ENCODE results near the gene HIVEP1. TPM values are rescaled to one million over a fixed set of nuclear protein-coding genes. Genes with fewer than 3 reads are reported as not detected.
A peak's percentile ranks its signal among the peaks of the same experiment; 100 is the strongest.
"Not testable (repeated sequence)": the region's sequence is repeated elsewhere in the genome, so short reads cannot be mapped to it uniquely, and the experiment has no call there.

The HIVEP1 gene
- polyA plus RNA-seq, 1 donor = 21.2 TPM

- no peak for DNase-seq
These were observed 113.3 kb downstream of the HIVEP1 start for GRCh38 chr6:12125396-12125795.

- no peak for DNase-seq
These were observed 113.9 kb downstream of the HIVEP1 start for GRCh38 chr6:12126051-12126450.

- DNase-seq = no peak
These were observed 117.4 kb downstream of the HIVEP1 start for GRCh38 chr6:12129523-12129922.

- DNase-seq = no peak
These were observed 120.5 kb downstream of the HIVEP1 start for GRCh38 chr6:12132351-12133222.

- no peak for DNase-seq
These were observed 122.5 kb downstream of the HIVEP1 start for GRCh38 chr6:12134581-12134980.

GRCh38 chr6:12134991-12135390, 122.9 kb downstream of the HIVEP1 start:
- DNase-seq = no peak

GRCh38 chr6:12136905-12137304, 124.8 kb downstream of the HIVEP1 start:
- no peak for DNase-seq

GRCh38 chr6:12137480-12137879, 125.4 kb downstream of the HIVEP1 start:
- peak; percentile 11 for DNase-seq

- DNase-seq = no peak
These were observed 126.3 kb downstream of the HIVEP1 start for GRCh38 chr6:12138381-12138780.

- no peak for DNase-seq
These were observed 126.8 kb downstream of the HIVEP1 start for GRCh38 chr6:12138936-12139335.

- no peak for DNase-seq
These were observed 135.6 kb downstream of the HIVEP1 start for GRCh38 chr6:12147557-12148316.

GRCh38 chr6:12148317-12148801, 136.2 kb downstream of the HIVEP1 start:
- DNase-seq = no peak

- DNase-seq = no peak
These were observed 136.7 kb downstream of the HIVEP1 start for GRCh38 chr6:12148841-12149240.

- DNase-seq = no peak
These were observed 137.9 kb downstream of the HIVEP1 start for GRCh38 chr6:12149944-12150510.

GRCh38 chr6:12150812-12151432, 138.8 kb downstream of the HIVEP1 start:
- no peak for DNase-seq

- DNase-seq = no peak
These were observed 139.3 kb downstream of the HIVEP1 start for GRCh38 chr6:12151433-12151820.

GRCh38 chr6:12152023-12152970, 140.2 kb downstream of the HIVEP1 start:
- DNase-seq = no peak

- not testable (repeated sequence) for DNase-seq
These were observed 143.7 kb downstream of the HIVEP1 start for GRCh38 chr6:12155769-12156168.

GRCh38 chr6:12158686-12159415, 146.7 kb downstream of the HIVEP1 start:
- DNase-seq = no peak

GRCh38 chr6:12160326-12160725, 148.2 kb downstream of the HIVEP1 start:
- DNase-seq = no peak

GRCh38 chr6:12162213-12162612, 150.1 kb downstream of the HIVEP1 start:
- DNase-seq = no peak

Measured in hindlimb muscle (tissue), 1 donor.